GM18511 (cell line): Measurements from ENCODE around the gene AXDND1.
"Not testable (repeated sequence)": the region's sequence is repeated elsewhere in the genome, so short reads cannot be mapped to it uniquely, and the experiment has no call there.

Experiments
- ATAC-seq: cut with Tn5 transposase; IDR thresholded peaks from one replicate; pipeline ENCODE4 v1.9.1; 2021; ENCODE audit warnings: mild to moderate bottlenecking, moderate library complexity; ENCODE audit not compliant: unreplicated experiment

The AXDND1 gene

DNA sequence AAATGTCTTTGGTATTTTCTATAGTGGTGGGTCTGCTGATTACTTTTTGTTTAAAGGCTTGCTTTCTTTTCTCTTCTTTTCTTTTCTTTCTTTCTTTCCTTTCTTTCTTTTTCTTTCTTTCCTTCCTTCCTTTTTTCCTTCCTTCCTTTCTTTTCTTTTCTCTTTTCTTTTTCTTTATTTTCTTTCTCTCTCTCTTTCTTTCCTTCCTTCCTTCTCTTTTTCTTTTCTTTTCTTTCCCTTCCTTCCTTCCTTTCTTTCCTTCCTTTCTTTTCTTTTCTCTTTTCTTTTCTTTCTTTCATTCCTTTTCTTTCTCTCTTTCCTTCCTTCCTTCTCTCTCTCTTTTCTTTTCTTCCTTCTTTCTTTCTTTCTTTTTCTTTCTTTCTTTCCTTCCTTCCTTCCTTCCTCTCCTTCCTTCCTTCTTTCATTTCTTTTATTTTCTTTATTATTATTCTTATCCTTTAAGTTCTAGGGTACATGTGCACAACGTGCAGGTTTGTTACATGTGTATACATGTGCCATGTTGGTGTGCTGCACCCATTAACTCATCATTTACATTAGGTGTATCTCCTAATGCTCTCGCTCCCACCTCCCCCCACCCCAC, 93.9 kb downstream of the AXDND1 start:
- not testable (repeated sequence) for ATAC-seq

DNA sequence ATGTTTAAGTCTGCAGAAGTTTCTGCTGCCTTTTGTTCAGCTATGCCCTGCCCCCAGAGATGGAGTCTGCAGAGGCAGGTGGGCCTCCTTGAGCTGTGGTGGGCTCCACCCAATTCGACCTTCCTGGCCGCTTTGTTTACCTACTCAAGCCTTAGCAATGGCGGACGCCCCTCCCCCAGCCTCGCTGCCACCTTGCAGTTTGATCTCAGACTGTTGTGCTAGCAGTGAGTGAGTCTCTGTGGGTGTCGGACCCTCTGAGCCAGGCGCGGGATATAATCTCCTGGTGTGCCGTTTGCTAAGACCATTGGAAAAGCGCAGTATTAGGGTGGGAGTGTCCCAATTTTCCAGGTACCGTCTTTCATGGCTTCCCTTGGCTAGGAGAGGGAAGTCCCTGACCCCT, 99.9 kb downstream of the AXDND1 start:
- not testable (repeated sequence) for ATAC-seq

DNA sequence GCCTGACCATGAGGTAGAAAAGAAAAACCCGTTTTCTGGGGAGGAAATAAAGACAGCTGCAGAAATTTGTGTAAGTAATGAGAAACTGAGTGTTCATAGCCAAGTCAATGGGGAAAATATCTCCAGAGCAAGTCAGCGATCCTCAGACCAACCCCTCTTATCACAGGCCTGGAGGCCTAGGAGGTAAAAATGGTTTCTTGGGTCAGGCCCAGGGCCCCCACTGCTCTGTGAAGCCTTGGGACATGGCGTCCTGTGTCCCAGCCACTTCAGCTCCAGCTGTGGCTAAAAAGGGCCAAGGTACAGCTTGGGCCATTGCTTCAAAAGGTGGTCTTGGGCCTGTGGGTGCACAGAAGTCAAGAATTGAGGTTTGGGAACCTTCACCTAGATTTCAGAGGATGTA, 108.9 kb downstream of the AXDND1 start:
- no peak for ATAC-seq

DNA sequence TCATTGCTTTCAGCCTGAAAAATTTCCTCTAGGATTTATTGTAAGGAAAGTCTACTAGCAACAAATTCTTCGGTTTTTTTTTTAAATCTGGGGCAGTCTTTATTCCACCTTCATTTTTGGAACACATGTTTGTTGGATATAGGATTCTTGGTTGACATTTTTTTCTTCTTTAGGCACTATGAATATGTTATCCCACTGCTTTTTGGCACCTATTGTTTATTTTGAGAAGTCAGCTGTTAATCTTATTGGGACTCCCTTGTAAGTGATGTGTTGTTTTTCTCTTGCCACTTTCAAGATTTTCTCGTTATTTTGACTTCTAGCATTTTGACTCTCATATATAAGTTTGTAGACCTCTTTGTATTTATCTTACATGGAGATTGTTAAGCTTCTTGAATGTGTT, 110.7 kb downstream of the AXDND1 start:
- ATAC-seq = no peak

DNA sequence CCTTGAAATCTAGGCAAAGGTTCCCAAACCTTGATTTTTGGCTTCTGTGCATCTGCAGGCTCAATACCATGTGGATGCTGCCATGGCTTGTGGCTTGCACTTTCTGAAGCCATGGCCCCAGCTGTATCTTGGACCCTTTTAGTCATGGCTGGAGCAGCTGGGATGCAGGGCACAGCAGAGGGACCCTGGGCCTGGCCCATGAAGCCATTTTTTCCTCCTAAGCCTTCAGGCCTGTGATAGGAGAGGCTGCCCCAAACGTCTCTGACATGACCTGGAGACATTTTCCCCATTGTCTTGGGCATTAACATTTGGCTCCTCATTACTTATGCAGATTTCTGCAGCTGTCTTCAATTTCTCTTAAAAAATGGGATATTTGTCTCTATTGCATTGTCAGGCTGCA, 112.6 kb downstream of the AXDND1 start:
- ATAC-seq = no peak

DNA sequence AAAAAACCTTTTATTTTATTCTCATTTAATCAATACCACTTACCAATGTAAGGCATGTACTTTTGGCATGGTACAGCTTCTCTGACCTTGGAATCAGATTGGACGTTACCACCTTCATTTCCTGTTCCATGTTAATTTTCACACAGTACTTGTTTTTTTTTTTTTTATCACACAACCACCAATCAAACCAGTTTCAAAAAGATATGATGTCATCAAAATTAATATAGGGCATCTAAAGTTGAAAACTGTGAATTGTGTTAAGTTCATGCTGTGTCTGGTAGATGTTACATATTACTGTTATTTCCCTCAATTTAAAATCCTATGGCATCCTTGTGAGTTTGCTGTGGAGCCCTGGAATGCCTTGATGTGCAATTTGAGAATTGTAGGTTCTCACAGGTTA, 124.8 kb downstream of the AXDND1 start:
- ATAC-seq = no peak

DNA sequence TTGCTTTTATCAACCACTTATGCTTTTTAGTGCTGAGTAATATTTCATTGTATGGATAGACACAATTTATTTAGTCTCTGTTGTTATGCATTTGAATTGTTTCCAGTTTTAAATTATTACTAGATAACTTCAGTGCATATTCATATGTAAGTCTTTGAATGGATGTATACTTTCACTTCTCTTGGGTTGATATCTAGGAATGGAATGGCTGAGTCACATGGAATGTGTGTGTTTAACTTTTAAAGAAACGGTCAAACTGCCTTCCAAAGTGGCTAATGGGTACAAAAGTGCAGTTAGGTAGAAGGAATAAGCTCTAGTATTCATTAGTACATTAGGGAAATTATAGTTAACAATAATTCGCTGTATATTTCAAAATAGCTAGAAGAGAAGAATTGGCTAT, 127.6 kb downstream of the AXDND1 start:
- ATAC-seq = no peak

DNA sequence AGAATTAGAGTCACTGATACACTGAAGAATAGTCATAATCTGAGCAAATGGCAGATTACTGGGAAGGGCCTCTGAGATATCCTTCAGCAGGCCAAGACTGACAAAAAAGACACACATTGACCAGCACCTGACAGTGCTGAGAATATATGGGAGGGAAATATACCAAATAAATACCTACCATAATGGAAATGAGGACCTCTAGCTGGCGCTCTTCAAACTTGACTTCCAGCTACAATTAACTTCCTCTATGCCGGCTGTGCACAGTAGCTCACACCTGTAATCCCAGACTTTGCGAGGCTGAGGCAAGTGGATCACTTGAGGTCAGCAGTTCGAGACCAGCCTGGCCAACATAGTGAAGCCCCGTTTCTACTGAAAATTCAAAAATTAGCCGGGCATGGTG, 140.4 kb downstream of the AXDND1 start:
- ATAC-seq = no peak

DNA sequence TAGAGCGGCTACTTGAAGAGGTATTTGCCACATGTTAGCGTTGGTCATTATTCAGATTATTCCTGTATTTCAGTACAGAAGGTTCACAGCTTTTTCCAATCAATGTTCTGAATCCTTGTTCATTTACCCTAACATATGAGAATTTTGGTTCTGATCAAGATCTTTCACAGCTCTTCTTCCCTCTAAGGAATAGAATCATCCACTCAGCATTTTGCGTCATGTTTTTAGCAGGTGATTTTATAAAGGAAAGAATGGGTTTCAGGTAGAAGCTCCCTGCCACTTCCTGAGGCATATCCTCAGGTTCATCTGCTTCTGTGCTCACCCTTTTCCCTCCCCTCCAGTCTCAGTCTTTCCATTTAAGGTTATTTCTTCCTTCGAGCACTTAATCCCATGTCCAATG, 143.6 kb downstream of the AXDND1 start:
- no peak for ATAC-seq

DNA sequence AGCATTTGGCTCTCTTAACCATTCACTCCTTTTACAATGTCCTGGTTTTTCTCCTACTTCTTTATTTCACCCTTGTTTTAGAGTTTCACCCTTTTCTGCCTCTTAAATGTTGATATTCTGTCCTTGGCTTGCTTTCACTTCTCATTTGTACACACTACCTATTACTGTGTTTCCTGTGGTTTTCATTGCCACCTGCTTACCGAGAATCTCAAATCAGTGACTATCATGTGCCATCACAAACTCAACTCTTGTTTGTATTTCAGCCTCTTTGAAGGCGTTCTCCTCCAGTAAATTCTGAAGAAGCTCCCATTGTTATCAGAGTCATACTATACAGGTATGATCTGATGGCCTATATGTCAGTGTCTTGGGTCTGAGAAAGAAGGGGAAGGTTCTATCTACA, 144.3 kb downstream of the AXDND1 start:
- peak; percentile 84 for ATAC-seq

DNA sequence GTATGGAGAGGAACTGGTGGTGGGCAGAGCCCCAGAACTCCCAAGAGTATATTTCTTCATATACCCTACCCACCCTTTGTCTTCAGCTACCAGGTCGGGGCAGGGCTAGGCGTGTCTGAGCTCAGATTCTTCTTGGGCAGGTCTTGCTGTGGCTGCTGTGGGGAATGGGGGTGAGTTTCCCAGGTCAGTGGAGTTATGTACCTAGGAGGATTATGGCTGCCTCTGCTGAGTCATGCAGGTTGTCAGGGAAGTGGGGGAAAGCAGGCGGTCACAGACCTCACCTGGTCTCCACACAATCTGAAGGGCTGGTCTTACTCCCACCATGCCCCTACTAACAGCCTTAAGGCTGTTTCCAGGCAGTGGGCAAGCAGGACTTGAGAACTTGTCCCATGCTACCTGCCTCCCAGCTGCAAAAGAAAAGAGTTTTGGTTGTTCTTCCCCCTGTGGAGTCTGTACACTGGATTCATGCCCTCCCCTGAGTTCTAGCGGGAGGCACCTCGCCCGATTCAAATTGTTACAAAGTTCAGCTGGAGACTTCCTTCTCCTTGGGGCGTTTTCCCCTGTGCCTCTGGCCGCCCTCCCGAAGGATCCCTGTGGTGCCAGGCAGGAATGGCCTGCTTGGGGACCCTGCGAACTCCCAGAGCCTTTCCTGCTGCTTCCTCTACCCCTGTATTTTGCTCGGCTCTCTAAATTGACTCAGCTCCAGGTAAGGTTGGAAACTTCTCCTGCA, 151.4 kb downstream of the AXDND1 start:
- ATAC-seq = no peak

DNA sequence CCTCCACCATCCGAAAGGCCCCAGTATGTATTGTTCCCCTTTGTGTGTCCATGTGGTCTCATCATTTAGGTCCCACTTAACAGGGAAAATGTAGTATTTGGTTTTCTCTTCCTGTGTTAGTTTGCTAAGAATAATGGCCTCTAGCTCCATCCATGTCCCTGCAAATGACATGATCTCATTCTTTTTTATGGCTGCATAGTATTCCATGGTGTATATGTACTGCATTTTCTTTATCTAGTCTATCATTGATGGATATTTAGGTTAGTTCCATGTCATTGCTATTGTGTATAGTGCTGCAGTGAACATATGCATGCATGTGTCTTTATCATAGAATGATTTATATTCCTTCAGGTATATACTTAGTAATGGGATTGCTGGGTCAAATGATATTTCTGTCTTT, 152.8 kb downstream of the AXDND1 start:
- not testable (repeated sequence) for ATAC-seq

DNA sequence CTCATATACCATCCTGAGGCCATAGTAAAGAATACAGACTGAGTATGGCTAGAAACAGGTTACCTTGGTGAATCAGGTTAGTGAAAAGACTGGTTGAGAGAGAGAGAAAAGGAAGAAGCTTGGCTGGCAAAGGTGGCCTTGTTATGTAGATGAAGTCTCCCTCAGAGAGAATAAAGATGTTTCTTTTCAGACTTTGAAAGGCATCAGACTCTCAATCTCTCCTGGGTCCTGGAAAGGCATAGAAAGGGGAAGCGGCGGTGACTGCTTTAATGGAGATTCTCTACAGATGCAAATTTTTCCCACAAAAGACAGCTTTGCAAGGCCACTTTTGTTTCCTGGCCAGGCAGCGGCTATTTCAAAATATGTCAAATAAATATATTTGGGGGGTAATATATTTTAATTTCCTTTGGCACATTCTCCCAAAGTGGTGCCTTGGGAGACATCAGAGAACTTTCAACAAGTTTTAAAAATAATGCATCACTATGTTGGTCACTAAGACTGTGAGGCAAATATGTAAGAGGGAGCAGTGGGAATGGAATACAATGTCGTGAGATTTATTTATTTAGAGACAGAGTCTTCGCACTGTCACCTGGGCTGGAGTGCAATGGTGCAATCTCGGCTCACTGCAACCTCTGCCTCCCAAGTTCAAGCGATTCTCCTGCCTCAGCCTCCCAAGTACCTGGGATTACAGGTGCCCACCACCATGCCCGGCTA, 163.9 kb downstream of the AXDND1 start:
- no peak for ATAC-seq

DNA sequence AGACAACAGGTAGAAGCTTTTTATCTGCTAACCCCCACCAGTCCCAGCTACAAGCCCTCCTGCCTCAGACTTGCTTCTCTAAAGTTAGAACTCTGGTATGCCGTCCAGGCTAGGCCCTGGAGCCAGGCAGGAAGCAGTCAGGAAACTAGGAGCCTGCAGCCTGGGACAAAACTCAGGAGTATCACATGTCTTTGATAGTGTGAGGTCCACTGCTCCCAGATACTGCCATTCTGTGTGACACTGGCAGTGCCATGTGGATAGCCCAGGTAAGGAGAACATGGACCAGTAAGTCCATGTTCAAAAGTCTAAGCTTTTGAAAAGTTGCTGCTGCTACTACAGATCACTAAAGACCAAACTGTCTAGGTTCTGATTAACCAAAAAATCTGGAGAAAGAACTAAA, 164.6 kb downstream of the AXDND1 start:
- ATAC-seq = no peak

DNA sequence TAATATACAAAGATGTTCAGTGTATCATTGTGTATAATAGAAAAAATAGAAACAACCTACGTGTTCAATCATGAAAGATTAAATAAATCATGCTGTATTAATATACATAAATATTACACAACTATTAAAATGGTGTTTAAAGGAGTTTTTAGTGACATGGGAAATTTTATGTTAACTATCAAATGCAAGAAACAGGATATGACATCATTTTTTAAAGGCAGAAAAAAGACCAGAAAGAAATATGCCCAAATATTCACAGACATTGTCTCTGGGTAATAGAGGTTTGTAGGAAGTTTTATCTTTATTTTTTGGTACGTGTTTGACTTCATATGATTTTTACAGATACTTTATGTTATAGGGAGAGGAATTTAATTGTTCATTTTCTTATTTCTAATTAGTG, 176.0 kb downstream of the AXDND1 start:
- no peak for ATAC-seq

DNA sequence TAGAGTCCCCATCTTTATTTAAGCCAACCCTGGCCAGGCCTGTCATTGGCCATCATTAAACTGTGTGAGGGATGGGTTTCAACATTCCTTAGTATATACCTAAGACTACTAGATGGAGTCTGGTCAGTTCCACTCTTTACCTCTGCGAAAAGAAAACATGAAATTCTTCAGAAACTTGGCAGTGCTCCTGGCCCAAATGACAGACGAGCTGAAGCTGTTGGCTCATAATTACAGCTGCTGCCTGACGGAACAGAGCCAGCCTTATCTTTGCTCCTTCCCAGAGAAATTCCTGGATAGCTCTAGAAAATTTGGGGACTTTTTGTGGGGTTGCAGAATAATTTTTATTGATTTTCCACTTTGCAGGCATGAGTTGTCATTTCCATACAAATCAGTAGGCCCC, 179.6 kb downstream of the AXDND1 start:
- ATAC-seq = no peak

DNA sequence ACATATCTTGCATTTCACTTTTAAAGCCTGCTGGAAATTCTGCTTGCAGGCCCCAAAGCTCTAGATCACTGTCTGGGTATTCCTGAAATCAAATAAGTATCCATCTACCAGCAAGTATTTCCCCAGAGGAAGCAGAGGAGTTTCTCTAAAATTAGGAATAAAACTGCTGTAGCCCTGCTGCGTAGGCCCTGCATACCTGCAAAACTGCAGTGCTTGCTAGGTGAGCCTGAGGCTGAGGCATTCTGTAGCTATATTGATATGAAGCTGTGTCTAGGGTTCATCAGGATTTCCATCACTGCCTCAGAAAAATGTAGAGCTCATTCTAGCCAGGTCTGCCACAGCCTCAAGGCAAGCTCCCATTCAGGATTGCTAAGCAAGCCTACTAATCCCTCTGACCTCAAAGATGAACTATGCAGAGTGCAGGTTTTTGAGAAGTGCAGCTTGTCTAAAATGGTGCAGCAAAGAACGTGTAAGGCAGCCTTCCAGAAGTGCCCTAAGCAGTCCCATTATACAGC, 181.3 kb downstream of the AXDND1 start:
- no peak for ATAC-seq

DNA sequence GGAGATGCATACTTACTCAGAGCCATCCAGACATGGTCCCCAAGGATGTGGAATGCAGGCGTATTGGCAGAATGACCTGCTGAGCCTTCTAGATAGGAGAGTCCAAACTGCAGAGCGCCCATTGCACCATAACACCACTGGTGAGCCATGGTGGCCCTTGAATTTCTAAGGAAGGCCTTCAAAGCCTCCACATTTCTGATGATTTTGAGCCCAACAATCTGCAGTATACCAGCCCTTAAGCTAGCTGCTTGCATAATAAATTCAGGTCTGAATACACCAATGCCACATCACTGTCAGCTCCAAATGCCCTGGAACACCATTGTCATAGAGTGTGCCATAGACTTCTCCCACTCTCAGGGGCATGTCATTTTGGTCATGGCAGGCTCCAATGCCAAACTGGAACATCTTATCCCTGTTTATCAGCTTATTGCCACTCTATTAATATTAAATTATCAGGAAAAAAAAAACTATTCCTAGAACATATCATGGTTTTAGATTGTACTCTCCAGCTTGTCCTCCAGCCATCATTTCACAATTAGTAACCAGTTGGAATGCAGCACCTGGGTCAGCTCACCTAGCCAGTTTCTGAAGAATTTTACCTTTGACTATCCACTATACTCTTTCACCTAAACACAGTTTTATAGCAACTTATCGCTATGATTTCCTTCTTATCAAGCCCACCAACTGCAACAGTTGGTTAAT, 183.0 kb downstream of the AXDND1 start:
- no peak for ATAC-seq

DNA sequence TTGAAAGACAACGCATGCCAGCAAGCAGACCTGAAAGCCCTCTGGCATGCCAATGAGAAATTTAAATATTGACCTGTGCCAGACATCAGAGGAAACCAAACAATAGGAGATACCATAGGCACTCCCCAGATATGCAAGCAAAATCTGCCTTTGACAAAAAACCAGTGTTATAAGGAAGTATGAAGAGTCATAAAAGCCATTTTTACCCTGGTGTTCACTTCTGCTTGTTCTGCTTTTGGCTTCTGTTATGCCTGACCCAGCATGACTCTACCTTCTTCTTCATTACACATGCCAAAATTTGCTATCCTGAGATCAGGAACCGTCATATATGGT, 183.6 kb downstream of the AXDND1 start:
- ATAC-seq = no peak

DNA sequence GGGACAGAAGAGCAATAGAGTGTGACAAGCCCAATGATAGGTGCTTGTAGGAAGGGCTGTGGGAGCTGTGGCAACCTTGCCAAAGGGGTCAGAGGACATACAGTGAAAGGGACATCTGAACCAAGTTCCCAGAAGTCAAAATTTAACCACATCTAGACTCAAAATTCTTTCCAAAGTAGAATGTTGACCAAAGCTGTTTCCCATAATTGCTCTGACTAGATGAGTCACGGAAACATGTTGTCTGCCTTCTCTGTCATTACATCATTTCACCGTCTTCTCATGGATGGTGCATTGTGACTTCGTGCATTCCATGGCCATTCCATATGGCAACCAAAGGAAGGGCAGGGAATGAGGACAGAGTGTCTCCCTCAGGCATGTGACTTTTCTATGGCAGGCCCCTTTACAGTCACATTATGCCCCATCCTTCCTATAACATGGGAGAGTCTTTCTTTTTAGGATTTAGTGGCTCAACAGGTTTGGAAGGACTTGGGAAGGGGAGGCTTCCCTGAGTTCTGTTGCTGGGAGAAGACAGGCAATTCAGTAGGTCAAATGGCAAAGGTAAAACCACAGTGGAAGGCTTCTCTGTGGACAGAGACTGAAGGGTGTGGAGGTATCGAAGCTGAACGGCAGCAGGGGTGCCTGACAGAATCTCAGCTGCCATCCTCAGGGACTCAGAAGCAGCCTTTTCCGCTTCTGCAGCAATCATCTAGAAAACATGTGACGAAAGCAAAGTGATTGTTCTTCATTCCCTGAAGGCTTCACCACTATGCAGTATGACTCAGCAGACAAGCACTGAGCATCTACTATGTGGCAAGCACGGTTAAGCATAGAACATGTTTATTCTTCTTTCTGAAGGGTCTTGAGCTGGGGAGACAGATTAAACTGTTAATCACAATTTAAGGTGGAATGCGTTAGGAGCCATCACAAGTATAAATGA, 185.2 kb downstream of the AXDND1 start:
- no peak for ATAC-seq
